PFSK-1 (cell line): Measurements from ENCODE around the gene EIF2B4.

Source experiments
- POLR2AphosphoS5 ChIP-seq: IDR thresholded peaks from 2 replicates; pipeline ENCODE4 v1.6.1; 2012; ENCODE audit warnings: low read depth, mild to moderate bottlenecking, control low read depth, low read length, moderate library complexity
- SIN3A ChIP-seq: IDR thresholded peaks from 2 replicates; pipeline ENCODE4 v1.6.1; 2012; ENCODE audit warnings: mild to moderate bottlenecking, low read length, moderate library complexity, borderline replicate concordance; ENCODE audit not compliant: insufficient read depth
- TF ChIP-seq, protein P1 (sequence below), 2 experiments: IDR thresholded peaks; 2 replicates each; pipeline versions ENCODE4 v1.6.1 to v1.8.0; 2011 to 2012; ENCODE audit warnings: low read depth in 2 of 2, low read length in 2 of 2, control low read depth in 1 of 2, inconsistent platforms in 1 of 2, mild to moderate bottlenecking in 1 of 2, moderate library complexity in 1 of 2; ENCODE audit not compliant: insufficient read depth in 1 of 2

DNA sequence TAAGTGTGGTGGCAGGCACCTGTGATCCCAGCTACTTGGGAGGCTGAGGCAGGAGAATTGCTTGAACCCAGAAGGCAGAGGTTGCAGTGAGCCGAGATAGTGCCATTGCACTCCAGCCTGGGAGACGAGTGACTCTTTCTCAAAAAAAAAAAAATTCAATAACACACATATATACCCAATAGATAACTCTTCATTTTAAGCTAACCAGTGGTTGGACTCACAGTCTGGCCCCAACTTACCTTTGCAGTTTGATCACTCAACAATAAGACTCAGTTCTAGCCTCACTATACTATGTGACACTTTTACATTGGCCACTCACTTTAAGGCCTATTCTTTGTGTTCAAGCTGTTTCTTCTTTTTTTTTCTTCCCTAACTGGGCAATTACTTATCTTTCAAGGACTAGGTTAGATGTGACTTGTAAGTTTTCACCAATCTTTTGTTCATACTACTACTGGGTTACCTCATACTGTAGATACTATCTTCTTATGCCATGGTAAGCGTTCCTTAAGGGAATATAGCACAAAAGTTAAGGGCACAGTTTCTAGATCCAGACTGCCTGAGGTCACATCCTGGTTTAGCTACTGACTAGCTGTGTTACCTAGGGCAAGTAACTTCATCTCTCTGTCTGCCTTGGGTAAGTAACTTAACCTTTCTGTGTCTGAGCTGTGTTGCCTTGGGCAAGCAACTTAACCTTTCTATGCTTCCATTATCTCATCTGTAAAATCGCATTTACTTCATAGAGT is 7.3 kb downstream of the EIF2B4 start:
- TF ChIP-seq, protein P1, sequence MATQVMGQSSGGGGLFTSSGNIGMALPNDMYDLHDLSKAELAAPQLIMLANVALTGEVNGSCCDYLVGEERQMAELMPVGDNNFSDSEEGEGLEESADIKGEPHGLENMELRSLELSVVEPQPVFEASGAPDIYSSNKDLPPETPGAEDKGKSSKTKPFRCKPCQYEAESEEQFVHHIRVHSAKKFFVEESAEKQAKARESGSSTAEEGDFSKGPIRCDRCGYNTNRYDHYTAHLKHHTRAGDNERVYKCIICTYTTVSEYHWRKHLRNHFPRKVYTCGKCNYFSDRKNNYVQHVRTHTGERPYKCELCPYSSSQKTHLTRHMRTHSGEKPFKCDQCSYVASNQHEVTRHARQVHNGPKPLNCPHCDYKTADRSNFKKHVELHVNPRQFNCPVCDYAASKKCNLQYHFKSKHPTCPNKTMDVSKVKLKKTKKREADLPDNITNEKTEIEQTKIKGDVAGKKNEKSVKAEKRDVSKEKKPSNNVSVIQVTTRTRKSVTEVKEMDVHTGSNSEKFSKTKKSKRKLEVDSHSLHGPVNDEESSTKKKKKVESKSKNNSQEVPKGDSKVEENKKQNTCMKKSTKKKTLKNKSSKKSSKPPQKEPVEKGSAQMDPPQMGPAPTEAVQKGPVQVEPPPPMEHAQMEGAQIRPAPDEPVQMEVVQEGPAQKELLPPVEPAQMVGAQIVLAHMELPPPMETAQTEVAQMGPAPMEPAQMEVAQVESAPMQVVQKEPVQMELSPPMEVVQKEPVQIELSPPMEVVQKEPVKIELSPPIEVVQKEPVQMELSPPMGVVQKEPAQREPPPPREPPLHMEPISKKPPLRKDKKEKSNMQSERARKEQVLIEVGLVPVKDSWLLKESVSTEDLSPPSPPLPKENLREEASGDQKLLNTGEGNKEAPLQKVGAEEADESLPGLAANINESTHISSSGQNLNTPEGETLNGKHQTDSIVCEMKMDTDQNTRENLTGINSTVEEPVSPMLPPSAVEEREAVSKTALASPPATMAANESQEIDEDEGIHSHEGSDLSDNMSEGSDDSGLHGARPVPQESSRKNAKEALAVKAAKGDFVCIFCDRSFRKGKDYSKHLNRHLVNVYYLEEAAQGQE (IDR thresholded peaks at IDR 0.05; ENCODE audit: insufficient read depth in 1 of 2, low read depth in 2 of 2, low read length in 2 of 2), result no peak
- TF ChIP-seq POLR2AphosphoS5 (0 out of 2 replicates have a peak, but pooled peaks have one; percentile 32), SIN3A (no peak)
